ENCODE data around the gene METRNL. TPM values are rescaled to one million over a fixed set of nuclear protein-coding genes. Genes with fewer than 3 reads are reported as not detected.

Gene METRNL
- total RNA-seq, 1 donor from 2014 or later, result 59.8 TPM

DNA sequence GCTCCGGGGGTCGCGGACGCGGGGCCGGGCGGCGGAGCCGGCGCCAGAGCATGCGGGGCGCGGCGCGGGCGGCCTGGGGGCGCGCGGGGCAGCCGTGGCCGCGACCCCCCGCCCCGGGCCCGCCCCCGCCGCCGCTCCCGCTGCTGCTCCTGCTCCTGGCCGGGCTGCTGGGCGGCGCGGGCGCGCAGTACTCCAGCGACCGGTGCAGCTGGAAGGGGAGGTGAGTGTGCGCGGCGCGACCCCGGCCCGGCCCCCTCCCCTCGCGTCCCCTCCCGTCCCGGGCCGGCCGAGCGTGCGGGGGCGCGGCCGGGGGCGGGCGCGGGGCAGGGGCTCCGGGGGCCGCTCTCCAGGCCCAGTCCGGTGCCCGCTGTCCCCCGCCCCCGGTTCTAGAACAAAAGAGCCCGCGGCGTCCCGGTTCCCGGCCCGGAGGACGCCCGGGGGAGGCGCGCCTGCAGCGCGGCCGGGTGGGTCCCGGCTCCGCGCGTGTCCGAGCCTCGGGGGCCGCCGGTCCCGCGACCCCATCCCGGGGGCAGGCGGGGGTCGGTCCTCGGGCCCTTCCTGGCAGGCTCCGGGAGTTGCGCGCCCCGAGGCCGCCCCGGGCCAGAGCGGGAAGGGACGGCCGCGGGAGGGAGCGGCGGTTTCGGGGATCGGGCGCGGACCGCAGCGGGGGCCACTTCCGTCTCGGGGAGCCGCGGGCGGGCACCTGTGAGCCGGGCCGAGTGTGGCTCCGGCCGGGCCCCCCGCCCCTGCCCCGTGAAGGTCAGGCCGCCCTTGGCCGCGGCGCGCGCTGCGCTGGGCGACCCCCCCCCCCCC lies 563 bp downstream of the METRNL start:
- H3K27ac ChIP-seq, result peak overlapping the region; percentile 84
- H3K36me3 ChIP-seq, result peaks cover under 1% of the 10 kb centered on the region
- ATAC-seq, result no peak
- H3K27me3 ChIP-seq (ENCODE audit: low read depth), result no peaks in the 10 kb centered on the region
- peaks cover 47% of the 10 kb centered on the region for H3K4me1 ChIP-seq
- peak overlapping the region; percentile 72 for H3K4me3 ChIP-seq
- no peak for DNase-seq
- H3K9me3 ChIP-seq, result no peaks in the 10 kb centered on the region
- intact Hi-C loops (cut with DNase I), result no loop called here
- TF ChIP-seq, protein P1, sequence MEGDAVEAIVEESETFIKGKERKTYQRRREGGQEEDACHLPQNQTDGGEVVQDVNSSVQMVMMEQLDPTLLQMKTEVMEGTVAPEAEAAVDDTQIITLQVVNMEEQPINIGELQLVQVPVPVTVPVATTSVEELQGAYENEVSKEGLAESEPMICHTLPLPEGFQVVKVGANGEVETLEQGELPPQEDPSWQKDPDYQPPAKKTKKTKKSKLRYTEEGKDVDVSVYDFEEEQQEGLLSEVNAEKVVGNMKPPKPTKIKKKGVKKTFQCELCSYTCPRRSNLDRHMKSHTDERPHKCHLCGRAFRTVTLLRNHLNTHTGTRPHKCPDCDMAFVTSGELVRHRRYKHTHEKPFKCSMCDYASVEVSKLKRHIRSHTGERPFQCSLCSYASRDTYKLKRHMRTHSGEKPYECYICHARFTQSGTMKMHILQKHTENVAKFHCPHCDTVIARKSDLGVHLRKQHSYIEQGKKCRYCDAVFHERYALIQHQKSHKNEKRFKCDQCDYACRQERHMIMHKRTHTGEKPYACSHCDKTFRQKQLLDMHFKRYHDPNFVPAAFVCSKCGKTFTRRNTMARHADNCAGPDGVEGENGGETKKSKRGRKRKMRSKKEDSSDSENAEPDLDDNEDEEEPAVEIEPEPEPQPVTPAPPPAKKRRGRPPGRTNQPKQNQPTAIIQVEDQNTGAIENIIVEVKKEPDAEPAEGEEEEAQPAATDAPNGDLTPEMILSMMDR (IDR thresholded peaks at IDR 0.05), result no peak

GRCh38 chr17:83080579-83080857 lies 1.1 kb downstream of the METRNL start:
- intact Hi-C loops (cut with DNase I), result no loop called here
- peak overlapping the region; percentile 72 for H3K4me3 ChIP-seq
- no peak for DNase-seq

GRCh38 chr17:83080858-83081683 lies 1.7 kb downstream of the METRNL start:
- peak; percentile 76 for DNase-seq

More at GRCh38 chr17:83080579-83080857, 1.1 kb downstream of the METRNL start:
- no peak for ATAC-seq
- TF ChIP-seq, protein P1 (IDR thresholded peaks at IDR 0.05), result no peak
- H3K9me3 ChIP-seq, result no peaks in the 10 kb centered on the region
- H3K27ac ChIP-seq, result peak overlapping the region; percentile 84
- peaks cover 52% of the 10 kb centered on the region for H3K4me1 ChIP-seq
- no peaks in the 10 kb centered on the region for H3K27me3 ChIP-seq (ENCODE audit: low read depth)
- H3K36me3 ChIP-seq, result peaks cover 6% of the 10 kb centered on the region

GRCh38 chr17:83081684-83082201 lies 2.3 kb downstream of the METRNL start:
- Histone ChIP-seq H3K4me3 (peak overlapping the region; percentile 72), H3K4me1 (peaks cover 63% of the 10 kb centered on the region), H3K36me3 (peaks cover 11% of the 10 kb centered on the region), H3K9me3 (no peaks in the 10 kb centered on the region), H3K27me3 (ENCODE audit: low read depth) (no peaks in the 10 kb centered on the region), H3K27ac (peak overlapping the region; percentile 84)
- ATAC-seq (peak in 1 of 2 donors; percentile 7), DNase-seq (peak; percentile 75)
- TF ChIP-seq, protein P1 (IDR thresholded peaks at IDR 0.05), result no peak
- intact Hi-C loops (cut with DNase I), result no loop called here

More at GRCh38 chr17:83080858-83081683, 1.7 kb downstream of the METRNL start:
- H3K9me3 ChIP-seq, result no peaks in the 10 kb centered on the region
- peak overlapping the region; percentile 72 for H3K4me3 ChIP-seq
- TF ChIP-seq, protein P1 (IDR thresholded peaks at IDR 0.05), result no peak
- no peaks in the 10 kb centered on the region for H3K27me3 ChIP-seq (ENCODE audit: low read depth)
- peaks cover 11% of the 10 kb centered on the region for H3K36me3 ChIP-seq
- H3K4me1 ChIP-seq, result peaks cover 58% of the 10 kb centered on the region
- intact Hi-C loops (cut with DNase I), result no loop called here
- H3K27ac ChIP-seq, result peak overlapping the region; percentile 84
- peak; percentile 25 to 27 for ATAC-seq

DNA sequence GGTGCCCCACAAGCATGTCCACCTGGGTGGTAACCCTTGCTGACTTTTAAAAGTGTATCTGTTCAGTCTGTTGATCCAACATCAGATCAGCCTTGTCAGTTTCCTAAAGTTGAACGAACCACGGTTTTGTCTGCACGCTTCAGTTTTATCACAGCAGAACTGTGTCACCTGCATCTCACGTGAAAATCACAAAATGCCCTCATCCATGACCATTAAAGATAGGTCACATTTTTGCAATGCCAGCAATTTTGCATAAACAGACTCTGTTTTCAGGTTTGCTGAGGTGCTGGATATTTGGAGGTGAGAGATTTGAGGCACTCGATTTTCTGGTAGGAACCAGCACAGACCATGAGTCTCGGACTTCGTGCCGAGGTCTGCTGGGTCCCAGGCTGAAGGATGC lies 3.0 kb downstream of the METRNL start:
- intact Hi-C loops (cut with DNase I), result no loop called here
- Histone ChIP-seq H3K4me3 (peak overlapping the region; percentile 72), H3K36me3 (peaks cover 16% of the 10 kb centered on the region), H3K9me3 (no peaks in the 10 kb centered on the region), H3K27ac (peak overlapping the region; percentile 84), H3K4me1 (peaks cover 63% of the 10 kb centered on the region), H3K27me3 (ENCODE audit: low read depth) (no peaks in the 10 kb centered on the region)
- DNase-seq (no peak), ATAC-seq (no peak)
- TF ChIP-seq, protein P1 (IDR thresholded peaks at IDR 0.05), result no peak

Measured in lower lobe of right lung (tissue), 2 donors.